ENCODE results near the gene ARID2. TPM values are rescaled to one million over a fixed set of nuclear protein-coding genes. Genes with fewer than 3 reads are reported as not detected.

The ARID2 gene
- total RNA-seq, 2 experiments from 2014 or later = 18.5 to 19.9 TPM

DNA sequence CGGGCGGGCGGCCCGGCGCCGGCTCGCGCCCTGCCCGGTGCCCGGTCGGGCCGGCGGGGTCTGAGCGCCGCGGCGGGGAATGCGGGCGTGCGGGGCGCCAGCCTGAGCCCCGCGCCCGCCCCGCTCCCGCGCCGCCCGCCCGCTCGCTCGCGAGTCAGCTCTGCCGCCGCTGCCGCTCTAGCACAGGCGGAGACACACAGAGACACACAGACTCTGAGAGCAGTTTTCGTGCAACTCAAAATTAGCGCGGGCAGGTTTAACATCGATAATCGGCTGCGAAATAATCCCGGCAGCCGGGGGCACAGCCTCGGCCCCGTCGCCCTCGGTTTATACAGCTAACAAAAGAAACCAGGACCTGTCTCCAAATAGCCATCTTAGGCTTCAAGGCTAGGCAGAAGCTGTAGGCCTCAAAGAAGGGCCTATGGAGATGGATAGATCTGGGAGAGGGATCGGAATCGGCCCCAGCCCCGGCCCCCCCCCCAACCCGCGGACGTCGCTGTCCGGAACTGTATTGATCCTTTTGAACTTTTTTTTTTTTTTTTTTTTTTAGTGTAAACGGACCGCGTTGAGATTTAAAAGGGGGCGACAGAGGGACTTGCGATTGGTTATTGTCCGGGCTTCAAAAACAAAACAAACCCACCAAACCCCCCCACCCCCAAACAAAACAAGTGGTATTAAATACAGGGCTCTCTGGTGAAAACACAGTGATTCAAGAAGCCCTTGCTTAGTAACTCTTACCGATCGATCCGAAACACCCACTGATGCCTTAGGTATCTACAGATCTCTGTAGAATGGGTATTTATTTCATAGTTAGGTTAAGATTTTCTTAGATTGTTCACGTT, 1.1 kb downstream of the ARID2 start:
- peaks cover 23% of the 10 kb centered on the region for H3K36me3 Mint-ChIP-seq

DNA sequence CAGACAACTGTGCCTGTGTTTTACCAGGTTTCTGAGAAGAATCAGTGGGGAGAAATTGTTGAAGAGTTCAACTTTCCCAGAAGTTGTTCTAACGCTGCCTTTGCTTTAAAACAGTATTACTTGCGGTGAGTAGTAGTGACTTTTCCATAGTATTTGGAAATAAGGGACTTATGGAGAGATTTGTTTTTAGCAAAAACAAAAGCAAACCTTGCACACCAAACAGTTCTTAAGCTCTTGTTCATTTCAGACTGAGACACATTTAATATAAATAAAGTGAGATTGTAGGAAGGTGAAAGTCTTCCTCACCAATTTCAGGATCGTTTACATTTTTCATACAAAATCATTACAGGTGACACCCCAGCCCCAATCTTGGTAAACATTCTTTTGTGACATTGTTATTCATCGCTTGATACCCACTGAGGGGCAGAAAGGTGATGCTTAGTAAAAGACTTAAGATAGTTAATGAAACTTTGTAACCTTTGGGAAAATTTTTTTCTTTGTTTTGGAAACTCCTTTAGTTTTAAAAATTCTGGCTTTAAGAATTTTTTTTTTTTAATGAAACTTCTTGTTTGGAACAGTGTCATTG, 1.8 kb downstream of the ARID2 start:
- peak overlapping the region; percentile 89 for H3K27ac Mint-ChIP-seq
- no peaks in the 10 kb centered on the region for H3K27me3 Mint-ChIP-seq
- peak overlapping the region; percentile 90 for H3K4me3 Mint-ChIP-seq
- H3K36me3 Mint-ChIP-seq = peaks cover 27% of the 10 kb centered on the region
- DNase-seq = no peak
- peaks cover 24% of the 10 kb centered on the region for H3K4me1 Mint-ChIP-seq
- H3K9me3 Mint-ChIP-seq = peaks cover 2% of the 10 kb centered on the region

More for the DNA sequence above, 1.1 kb downstream of the ARID2 start:
- Mint-ChIP-seq H3K27ac (peak overlapping the region; percentile 89), H3K9me3 (no peaks in the 10 kb centered on the region), H3K4me3 (peak overlapping the region; percentile 90), H3K4me1 (peaks cover 21% of the 10 kb centered on the region), H3K27me3 (no peaks in the 10 kb centered on the region)
- DNase-seq = peak; percentile 65

DNA sequence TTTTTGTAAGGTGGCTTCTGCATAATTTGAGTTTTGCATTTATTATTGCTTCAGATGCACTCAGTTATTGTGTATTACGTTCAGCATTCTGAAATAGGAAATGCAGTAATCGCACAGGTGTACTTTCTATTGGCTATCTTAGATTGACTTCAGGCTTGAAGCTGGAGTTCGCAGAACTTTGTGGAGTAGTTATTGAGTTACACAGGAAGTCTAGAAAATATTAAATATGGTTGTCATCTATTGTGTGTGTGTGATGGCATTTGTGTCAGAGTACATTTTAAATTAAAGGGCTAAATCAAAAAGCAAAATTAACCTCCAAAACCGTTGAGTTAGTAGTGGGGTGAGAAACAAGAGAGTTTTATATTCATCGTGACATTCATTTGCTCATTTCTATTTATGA, 2.7 kb downstream of the ARID2 start:
- H3K9me3 Mint-ChIP-seq = peaks cover 2% of the 10 kb centered on the region
- H3K4me1 Mint-ChIP-seq = peaks cover 24% of the 10 kb centered on the region
- no peaks in the 10 kb centered on the region for H3K27me3 Mint-ChIP-seq
- DNase-seq = no peak
- peak overlapping the region; percentile 77 for H3K4me3 Mint-ChIP-seq
- peak overlapping the region; percentile 81 for H3K27ac Mint-ChIP-seq
- peaks cover 34% of the 10 kb centered on the region for H3K36me3 Mint-ChIP-seq

DNA sequence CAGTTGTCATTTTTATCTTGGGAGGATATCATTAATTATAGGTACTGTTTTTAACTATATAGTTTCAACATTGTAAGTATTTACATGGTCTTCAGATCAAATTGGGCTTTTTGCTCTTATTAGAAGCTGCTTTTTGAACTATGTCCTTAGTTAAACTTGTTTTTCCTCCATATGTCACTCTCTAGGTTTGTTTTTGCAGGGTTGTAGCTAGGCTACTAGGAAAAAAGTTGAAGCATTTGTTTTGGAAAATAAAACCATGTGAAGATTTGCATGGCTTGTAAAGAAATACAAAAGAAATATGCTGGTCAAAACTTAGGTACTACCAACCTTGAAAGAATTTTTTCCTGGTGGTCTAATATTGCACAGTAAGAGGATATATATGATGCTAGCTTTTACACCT, 3.4 kb downstream of the ARID2 start:
- peak overlapping the region; percentile 58 for H3K4me3 Mint-ChIP-seq
- H3K27ac Mint-ChIP-seq = peak overlapping the region; percentile 72
- peaks cover 38% of the 10 kb centered on the region for H3K36me3 Mint-ChIP-seq
- peaks cover 5% of the 10 kb centered on the region for H3K9me3 Mint-ChIP-seq
- no peak for DNase-seq
- H3K4me1 Mint-ChIP-seq = peaks cover 28% of the 10 kb centered on the region
- no peaks in the 10 kb centered on the region for H3K27me3 Mint-ChIP-seq

DNA sequence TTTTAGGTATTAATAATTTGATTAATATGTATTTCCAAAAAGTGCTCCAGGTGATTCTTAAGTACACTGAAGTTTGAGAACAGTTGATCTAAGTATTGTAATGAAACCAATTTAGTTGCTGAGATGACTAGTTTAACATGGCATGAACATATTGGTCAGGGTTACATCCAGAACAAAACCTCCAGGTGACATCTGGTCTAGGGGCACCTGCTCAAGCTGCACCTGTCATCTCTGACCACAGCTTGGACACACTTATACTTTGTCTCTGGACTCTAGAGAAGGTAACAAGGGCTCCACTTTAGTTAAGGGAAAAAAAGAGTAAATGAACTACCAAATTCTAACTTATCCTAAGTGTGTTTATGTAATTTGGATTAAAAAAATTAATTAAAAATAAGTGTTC, 8.1 kb downstream of the ARID2 start:
- no peaks in the 10 kb centered on the region for H3K27me3 Mint-ChIP-seq
- no peak for DNase-seq
- H3K27ac Mint-ChIP-seq = no peak overlapping the region
- no peak overlapping the region for H3K4me3 Mint-ChIP-seq
- H3K9me3 Mint-ChIP-seq = peaks cover 12% of the 10 kb centered on the region
- H3K4me1 Mint-ChIP-seq = peaks cover 44% of the 10 kb centered on the region
- H3K36me3 Mint-ChIP-seq = peaks cover 49% of the 10 kb centered on the region

DNA sequence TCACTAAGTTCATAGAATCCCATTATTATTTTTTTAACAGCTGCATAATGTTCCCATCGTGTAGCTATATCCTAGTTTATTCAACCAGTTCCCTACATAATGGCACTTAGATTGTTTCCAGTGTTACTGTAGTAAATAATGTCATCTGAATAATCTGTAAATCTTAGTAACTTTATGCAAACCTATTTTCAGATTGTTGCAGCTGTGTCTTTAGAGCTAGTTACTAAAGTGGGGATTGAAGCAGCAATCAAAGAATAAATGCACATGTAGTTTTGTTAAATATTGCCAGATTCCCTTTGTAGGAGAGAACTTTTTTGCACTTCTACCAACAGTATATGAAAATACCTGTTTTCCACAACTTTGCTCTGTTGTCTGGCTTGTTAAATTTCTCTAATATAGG, 13.1 kb downstream of the ARID2 start:
- no peak for DNase-seq
- H3K4me1 Mint-ChIP-seq = peaks cover 38% of the 10 kb centered on the region
- H3K4me3 Mint-ChIP-seq = no peak overlapping the region
- H3K27ac Mint-ChIP-seq = no peak overlapping the region
- no peaks in the 10 kb centered on the region for H3K27me3 Mint-ChIP-seq
- H3K36me3 Mint-ChIP-seq = peaks cover 26% of the 10 kb centered on the region
- peaks cover 9% of the 10 kb centered on the region for H3K9me3 Mint-ChIP-seq

DNA sequence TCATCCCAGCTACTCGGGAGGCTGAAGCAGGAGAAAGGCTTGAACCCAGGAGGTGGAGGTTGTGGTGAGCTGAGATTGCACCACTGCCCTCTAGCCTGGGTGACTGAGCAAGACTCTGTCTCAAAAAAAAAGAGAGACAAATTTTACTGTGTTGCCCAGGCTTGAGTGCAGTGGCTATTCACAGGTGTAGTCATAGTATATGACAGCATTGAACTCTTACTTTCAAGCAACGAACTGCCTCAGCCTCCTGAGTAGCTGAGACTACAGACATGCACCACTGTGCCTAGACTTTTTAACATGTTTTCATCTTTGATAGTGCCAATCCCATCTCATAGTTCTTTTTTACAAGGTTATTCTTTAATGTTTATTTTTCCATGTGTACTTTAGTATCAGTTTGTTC, 13.7 kb downstream of the ARID2 start:
- Mint-ChIP-seq H3K4me1 (peaks cover 42% of the 10 kb centered on the region), H3K4me3 (no peak overlapping the region), H3K27me3 (no peaks in the 10 kb centered on the region), H3K9me3 (peaks cover 8% of the 10 kb centered on the region), H3K36me3 (peaks cover 26% of the 10 kb centered on the region), H3K27ac (no peak overlapping the region)
- no peak for DNase-seq

DNA sequence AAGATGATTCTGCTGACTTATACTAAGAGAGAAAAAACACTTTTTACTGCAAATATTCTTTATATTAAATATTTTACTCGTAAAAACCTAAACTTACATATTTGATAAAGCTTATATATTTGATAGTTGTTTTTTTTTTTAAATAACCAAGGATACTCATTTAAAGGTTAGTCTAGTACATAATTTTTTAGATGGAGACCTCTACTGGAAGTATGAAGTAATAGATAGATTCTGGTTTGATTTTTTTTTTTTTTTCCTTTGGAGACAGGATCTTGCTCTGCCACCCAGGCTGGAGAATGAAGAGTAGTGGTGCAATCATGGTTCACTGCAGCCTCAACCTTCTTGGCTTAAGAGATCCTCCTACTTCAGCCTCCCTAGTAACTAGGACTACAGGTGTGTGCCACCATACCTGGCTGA, 16.4 kb downstream of the ARID2 start:
- Mint-ChIP-seq H3K27me3 (no peaks in the 10 kb centered on the region), H3K36me3 (peaks cover 35% of the 10 kb centered on the region), H3K27ac (no peak overlapping the region), H3K4me3 (no peak overlapping the region), H3K9me3 (peaks cover 6% of the 10 kb centered on the region), H3K4me1 (peaks cover 51% of the 10 kb centered on the region)
- DNase-seq = no peak

DNA sequence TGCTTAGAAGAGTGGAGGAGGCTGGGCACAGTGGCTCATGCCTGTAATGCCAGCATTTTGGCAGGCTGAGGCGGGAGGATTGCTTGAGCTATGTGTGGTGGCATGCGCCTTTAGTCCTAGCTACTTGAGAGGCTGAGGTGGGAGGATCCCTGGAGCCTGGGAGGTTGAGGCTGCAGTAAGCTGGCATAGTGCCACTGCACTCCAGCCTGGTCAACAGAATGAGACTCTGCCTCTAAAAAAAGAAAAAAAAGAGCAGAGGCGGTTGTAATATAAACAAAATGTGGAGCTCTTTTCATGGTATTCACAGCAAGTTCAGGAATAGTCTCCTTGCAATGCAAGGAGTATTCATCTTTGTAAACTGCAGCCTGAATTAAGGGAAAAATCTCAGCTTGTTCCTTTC, 27.2 kb downstream of the ARID2 start:
- Mint-ChIP-seq H3K4me3 (no peak overlapping the region), H3K27ac (no peak overlapping the region), H3K9me3 (no peaks in the 10 kb centered on the region), H3K4me1 (peaks cover 32% of the 10 kb centered on the region), H3K36me3 (peaks cover 30% of the 10 kb centered on the region), H3K27me3 (no peaks in the 10 kb centered on the region)
- DNase-seq = no peak

DNA sequence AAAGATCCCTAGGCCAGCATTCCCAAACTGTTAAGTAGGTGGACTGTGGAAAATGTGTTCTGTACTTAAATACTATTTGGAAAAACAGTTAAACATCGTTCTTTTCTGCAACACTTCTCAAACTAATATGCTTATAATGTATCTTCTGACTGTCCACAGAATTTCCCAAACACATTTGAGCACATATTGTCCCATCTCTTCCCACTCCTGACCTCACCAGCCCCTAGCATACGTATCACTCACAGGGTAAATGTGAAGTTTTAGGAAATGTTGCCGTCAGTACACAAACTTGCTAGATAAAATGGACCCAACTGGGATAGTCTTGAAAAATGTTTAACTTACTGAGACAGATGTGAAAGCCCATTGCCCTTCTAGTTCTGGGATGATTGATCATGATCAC, 27.7 kb downstream of the ARID2 start:
- Mint-ChIP-seq H3K4me3 (no peak overlapping the region), H3K27ac (no peak overlapping the region), H3K27me3 (no peaks in the 10 kb centered on the region), H3K4me1 (peaks cover 32% of the 10 kb centered on the region), H3K9me3 (no peaks in the 10 kb centered on the region), H3K36me3 (peaks cover 30% of the 10 kb centered on the region)
- no peak for DNase-seq

DNA sequence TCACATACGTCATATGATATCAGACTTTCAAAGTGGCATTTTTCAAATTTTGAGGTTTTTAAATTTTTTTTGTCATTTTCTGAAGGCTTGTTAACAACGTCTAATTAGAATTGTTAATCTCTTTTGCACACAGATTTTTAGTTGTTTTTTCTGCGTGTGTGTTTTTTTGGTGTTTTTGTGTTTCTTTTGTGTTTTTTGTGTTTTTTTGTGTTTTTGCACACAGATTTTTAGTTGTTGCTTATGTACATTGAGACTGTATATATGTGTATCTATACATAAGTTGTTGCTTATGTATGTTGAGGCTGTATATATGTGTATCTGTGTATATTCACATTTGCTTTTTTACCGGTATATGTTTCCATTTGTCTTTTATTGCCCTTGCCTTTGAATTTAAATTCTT, 30.8 kb downstream of the ARID2 start:
- no peak overlapping the region for H3K4me3 Mint-ChIP-seq
- peaks cover 33% of the 10 kb centered on the region for H3K4me1 Mint-ChIP-seq
- no peak for DNase-seq
- no peaks in the 10 kb centered on the region for H3K9me3 Mint-ChIP-seq
- H3K36me3 Mint-ChIP-seq = peaks cover 11% of the 10 kb centered on the region
- H3K27ac Mint-ChIP-seq = no peak overlapping the region
- no peaks in the 10 kb centered on the region for H3K27me3 Mint-ChIP-seq

DNA sequence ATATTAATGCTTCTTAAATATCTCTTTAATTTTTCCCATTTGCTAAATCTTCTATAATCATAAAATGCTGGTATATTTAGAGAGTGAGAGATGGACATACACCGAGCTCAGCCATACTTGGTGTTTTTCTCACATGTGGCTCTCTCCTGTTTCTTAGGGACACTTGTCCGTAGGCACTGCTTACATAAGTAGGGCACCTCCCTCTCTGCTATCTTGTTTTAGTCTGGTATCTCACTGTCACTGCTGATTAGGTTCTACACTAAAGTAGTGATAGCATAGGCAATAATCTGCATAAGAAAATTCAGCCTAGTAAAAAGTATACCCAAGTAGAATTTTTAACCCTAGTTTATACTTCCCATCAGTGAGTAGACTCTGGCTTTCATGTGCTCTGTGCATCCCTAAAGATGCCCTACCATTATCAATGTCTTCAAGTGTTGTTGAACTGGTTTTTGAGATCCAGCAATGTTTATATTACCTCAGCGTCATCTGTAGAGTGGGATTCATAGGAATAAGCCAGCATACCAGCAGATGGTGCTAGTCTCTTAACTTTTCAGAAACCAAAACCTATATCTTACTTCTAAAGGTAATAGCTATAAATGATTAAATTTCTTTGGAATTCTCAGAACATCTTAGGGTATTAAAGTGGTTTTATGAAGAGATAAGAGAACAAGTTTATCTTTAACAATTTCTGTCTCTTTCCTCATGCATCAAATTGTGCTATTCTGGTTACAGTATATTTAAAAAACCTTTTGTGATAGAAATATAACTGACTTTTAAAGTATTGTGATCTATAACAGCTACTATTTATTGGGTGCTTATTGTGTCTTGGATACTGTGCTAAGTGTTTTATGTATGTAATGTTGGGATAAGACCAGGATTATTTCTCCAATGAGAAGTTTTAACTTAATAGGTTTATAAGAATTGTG, 32.9 kb downstream of the ARID2 start:
- no peak for DNase-seq
- H3K4me3 Mint-ChIP-seq = no peak overlapping the region
- peaks cover 32% of the 10 kb centered on the region for H3K4me1 Mint-ChIP-seq
- H3K9me3 Mint-ChIP-seq = no peaks in the 10 kb centered on the region
- peaks cover 12% of the 10 kb centered on the region for H3K36me3 Mint-ChIP-seq
- no peak overlapping the region for H3K27ac Mint-ChIP-seq
- no peaks in the 10 kb centered on the region for H3K27me3 Mint-ChIP-seq

DNA sequence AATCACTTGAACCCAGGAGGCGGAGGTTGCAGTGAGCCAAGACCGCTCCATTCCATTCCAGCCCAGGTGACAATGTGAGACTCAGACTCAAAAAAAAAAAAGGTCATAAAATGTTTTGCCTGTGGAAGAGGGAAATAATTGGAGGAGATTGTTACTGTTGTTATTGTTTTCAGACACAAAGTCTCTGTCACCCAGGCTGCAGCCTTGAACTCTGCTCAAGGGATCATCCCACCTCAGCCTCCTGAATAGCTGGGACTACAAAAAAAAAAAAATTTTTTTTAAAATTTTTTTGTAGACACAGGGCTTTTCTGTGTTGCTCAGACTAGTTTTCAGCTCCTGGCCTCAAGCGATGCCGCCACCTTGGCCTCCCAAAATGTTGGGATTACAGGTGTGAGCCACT, 33.9 kb downstream of the ARID2 start:
- no peak overlapping the region for H3K27ac Mint-ChIP-seq
- H3K36me3 Mint-ChIP-seq = peaks cover 21% of the 10 kb centered on the region
- peaks cover 30% of the 10 kb centered on the region for H3K4me1 Mint-ChIP-seq

DNA sequence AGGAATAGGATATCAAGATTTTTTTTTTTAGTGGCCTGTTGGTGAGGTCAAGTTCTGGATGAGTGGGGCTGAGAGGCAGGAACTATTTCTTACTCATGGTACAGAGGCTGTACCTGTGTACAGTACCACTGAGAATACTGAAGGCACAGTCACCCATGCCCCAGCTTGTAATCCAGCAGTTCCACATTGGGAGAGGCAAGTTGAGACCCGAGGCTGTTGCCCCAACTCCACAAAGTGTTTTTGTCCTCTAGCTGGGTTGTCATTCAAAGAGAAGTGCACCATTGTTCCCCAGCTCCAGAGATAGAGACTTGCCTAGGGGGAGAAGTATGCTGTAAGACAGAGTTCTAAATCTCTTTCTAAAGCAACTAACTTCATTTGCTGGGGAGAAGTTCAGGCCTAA, 38.7 kb downstream of the ARID2 start:
- H3K9me3 Mint-ChIP-seq = peaks cover 10% of the 10 kb centered on the region
- H3K4me3 Mint-ChIP-seq = no peak overlapping the region
- no peak overlapping the region for H3K27ac Mint-ChIP-seq
- H3K27me3 Mint-ChIP-seq = no peaks in the 10 kb centered on the region
- DNase-seq = no peak
- peaks cover 30% of the 10 kb centered on the region for H3K4me1 Mint-ChIP-seq
- H3K36me3 Mint-ChIP-seq = peaks cover 42% of the 10 kb centered on the region

More for the DNA sequence above, 33.9 kb downstream of the ARID2 start:
- DNase-seq = no peak
- Mint-ChIP-seq H3K4me3 (no peak overlapping the region), H3K27me3 (no peaks in the 10 kb centered on the region), H3K9me3 (peaks cover under 1% of the 10 kb centered on the region)

DNA sequence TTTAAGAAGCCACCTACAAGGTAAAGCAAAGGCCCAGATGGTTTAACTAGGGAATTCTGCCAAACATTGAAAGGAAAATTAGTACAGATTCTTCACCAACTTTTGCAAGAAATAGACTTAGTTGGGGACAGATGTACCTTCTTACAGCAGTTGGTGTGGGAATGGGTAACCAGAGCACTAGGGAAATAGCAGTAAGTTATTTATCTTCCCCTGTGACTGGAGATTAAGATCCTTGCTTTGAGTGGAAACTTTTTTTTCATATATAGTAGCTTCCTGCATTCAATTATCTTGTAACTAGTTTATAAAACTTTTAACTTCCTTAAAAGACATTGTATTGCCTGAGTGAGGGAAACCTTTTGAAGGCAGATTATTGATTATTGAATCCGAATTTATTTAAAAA, 44.2 kb downstream of the ARID2 start:
- H3K27me3 Mint-ChIP-seq = no peaks in the 10 kb centered on the region
- H3K27ac Mint-ChIP-seq = no peak overlapping the region
- peaks cover 17% of the 10 kb centered on the region for H3K36me3 Mint-ChIP-seq
- DNase-seq = no peak
- H3K4me3 Mint-ChIP-seq = no peak overlapping the region
- peaks cover 28% of the 10 kb centered on the region for H3K4me1 Mint-ChIP-seq
- peaks cover 7% of the 10 kb centered on the region for H3K9me3 Mint-ChIP-seq

All from activated naive CD8-positive, alpha-beta T cell treated with anti-CD3 and anti-CD28 coated beads for 36 hours (primary cell).